Measurements from ENCODE around the gene CCDC70.
"Not testable (repeated sequence)": the region's sequence is repeated elsewhere in the genome, so short reads cannot be mapped to it uniquely, and the experiment has no call there.

Gene CCDC70

DNA sequence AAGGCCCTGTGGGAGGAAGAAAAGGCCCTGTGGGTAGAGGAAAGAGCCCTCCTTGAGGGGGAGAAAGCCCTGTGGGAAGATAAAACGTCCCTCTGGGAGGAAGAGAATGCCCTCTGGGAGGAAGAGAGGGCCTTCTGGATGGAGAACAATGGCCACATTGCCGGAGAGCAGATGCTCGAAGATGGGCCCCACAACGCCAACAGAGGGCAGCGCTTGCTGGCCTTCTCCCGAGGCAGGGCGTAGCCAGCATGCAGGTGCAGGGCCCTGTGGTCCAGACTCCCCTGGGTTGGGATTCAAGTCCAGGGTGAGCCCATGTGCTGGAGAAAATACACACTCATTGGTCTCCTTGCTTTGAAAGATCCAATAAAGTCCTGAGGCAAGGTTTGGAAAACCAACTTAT is 4.1 kb downstream of the CCDC70 start:
- no peak for DNase-seq

GRCh38 chr13:51867062-51867461 is 5.3 kb downstream of the CCDC70 start:
- no peak for DNase-seq

- DNase-seq, result no peak
Observed at GRCh38 chr13:51869916-51870315, 8.1 kb downstream of the CCDC70 start.

GRCh38 chr13:51870616-51871015 is 8.8 kb downstream of the CCDC70 start:
- DNase-seq, result no peak

DNA sequence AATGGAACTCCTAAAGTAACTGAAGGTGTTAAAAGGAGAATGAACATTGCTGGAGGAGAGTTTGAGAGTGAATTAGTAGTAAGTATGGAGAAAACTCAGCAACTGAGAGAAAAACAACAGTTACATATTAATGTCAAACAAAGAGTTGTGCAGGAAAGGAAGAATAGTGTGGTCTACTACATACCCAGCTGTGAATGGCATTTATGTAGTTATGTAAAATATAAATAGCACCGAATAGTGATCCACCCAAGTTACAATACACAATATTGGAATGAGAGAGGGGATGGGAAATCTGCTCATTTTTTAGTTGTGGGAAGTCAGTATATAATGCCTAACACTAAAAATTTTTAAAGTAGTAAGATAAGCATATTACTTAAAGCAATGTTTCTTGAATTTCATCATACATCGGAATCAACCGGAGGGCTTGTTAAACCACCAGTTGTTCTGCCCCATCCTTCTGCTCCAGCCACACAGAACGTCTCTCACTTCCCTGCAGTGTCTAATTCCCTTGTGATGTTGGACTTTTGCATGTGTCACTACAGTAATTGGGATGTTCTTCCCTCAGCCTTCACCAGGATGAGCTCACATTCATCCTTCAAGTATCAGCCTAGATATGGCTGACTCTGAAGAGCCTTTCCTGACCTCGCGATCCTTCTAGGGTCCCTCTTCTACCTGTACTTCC is 11.5 kb downstream of the CCDC70 start:
- DNase-seq, result no peak

- no peak for DNase-seq
Observed at GRCh38 chr13:51873837-51874236, 12.1 kb downstream of the CCDC70 start.

DNA sequence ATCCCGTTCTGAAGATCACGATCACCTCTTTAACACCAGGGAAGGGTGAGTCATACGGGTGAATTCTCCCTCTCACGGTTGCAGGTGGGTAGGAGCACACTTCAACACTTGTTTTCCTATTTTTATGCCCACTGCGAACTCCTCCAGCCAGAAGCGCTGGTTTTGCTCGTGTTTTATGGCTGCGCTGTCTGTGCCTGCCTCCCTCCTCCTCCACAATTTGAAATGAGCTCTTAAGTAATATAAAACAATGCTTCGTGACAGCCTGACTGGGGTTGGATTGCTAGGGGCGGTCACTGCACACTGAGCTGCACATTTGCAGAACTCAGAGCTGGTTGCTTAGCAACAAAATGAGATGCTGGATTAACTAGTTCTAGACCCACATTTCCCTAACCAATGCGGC is 12.9 kb downstream of the CCDC70 start:
- DNase-seq, result no peak

DNA sequence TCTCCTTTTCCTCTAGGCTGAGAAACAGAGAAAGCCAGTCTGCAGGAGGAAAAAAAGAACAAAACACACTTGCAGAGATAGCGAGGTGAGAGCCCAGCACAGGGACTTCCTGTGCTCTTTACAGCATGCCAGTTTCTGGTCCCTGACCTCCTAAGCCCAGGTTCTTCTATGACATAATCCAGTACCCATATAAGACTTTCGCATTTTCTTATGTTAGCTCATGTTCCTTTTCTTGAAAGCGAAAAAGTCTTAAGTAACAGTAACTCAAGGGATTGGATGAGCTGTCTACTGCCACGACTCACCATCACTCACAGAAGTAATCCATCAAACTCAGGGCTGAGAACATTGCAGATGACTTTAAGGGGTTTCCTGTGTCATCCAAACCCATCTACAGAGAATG is 17.4 kb downstream of the CCDC70 start:
- DNase-seq, result no peak

DNA sequence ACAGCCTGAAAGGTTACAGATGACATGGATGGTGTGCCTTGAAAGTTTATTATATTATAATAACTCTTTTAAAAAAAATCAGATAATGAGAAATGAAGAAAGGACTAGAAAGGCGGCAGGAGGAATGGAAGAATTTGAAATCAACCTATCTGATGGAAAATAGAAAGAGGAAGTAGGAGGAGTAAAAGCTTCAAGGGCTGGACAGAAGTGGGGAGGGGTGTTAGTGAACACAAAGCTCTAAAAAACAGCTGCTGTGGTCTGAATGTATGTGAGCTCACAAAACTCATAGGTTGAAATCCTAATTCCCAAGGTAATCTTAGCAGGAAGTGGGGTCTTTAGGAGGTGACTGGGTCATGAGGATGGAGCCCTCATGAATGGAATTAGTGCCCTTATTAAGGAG is 19.5 kb downstream of the CCDC70 start:
- no peak for DNase-seq

DNA sequence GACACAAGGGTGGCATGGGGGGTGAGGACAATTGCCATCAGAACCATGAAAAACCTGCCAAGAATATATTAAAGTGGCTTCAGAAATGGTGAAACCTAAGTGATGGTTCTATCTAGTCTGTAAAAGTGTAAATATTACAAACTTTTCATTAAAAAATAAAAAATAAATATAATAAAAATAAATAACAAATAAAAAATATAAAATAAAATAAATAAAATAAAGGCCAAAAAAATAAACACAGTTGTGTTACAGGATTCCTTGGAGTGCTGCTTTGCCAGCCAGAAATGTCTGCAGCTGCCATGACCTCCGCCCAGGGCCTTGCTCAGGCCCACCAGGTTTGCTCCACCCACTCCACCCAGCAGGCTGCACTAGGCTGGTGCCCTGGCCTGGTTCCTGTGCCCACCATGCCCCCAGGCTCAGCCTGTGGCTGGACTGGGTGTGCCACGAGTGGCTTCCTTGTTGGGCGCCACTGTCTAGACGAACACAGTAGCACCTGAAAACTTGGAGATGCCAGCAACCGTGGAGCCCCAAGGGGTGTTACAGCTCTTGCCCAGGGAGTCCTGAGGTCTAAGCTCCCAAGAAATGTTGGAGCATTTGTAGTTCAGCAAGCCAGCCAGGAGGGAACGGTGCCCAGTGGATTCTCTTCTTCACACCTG is 20.9 kb downstream of the CCDC70 start:
- DNase-seq, result no peak

GRCh38 chr13:51883226-51883600 is 21.4 kb downstream of the CCDC70 start:
- no peak for DNase-seq

DNA sequence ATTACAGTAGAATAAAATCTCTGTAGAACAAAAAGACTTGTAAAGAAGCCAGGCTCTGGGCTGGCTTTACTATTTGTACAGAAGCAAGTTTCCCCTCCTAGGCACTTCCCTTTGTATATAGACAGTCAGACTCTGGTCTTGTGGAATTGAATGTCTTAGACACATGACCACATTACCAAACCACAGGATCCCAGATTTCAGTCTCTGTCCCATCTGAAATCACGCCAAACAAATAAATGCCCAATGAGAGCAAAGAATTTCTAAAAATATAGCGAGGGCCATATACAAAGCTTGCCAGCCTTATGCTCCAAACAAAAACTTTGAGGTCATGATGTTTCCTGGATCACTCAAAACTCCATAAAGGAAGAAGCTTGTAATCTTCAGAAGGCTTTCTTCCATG is 23.9 kb downstream of the CCDC70 start:
- no peak for DNase-seq

- no peak for DNase-seq
Observed at GRCh38 chr13:51887468-51887867, 25.7 kb downstream of the CCDC70 start.

- no peak for DNase-seq
Observed at GRCh38 chr13:51892657-51893056, 30.9 kb downstream of the CCDC70 start.

DNA sequence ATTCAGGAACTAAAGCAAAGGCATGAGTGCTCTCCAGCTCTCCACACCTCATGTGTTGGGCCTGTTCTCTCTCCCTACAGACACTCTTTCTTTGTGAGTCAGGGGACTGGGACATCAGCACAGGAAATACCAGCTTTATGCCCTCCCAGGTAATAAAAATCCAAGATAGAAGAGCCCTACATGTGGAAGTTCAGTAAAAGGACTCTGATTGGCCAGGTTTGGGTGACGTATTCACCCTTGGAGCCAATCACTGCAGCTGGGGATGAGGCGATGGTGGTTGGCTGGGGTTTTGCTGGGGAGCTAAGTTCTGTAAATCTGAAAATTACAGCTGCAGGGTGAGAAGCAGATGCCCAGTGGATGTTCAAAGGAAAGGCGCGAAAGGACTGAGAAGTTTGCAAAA is 32.5 kb downstream of the CCDC70 start:
- DNase-seq, result no peak

DNA sequence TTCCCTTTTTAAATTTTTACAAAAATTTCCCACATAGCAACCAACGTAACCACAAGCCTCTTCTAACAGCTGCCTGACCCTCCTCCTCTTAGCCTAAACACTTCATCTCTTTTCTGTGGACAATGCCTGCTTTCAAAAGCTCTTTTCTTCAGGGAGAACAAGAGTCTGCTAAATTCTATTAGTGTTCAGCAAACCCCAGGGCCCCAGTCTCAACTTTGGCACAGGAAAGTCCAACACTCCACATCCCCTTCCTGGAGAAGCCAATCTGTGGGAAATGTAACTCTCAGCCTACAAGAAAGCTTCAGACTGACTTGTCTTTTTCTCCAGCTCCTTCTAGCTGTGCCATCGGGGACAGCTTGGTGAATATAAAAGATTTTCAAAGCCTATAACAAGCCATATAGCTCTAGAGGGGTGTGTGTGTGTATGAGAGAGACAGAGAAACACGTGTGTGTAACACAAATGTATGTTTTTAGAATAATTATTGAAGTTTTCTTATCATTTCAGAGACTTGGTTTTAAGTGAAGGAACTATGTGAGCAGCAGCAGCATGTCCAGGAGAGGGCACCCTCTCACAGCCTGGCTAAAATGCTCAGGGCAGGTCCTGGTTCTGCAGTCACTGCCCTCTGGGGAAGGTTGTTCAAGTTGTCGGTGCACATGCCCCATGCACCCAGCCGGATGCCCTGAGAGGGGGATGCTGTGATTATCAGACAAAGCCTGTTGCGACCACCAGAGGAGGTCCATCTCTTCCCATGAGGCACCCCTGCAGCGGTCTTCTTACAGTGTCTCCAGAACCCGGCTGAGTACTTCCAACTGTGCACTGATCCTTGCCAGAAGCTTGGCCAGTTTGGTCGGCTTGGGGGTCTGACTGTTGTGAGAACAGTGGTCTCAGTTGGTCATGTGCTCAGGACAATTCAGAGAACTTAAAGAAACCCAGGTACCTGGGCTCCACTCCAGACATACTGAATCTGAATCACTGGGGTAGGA is 34.4 kb downstream of the CCDC70 start:
- DNase-seq, result no peak

GRCh38 chr13:51900471-51900870 is 38.7 kb downstream of the CCDC70 start:
- DNase-seq, result no peak

DNA sequence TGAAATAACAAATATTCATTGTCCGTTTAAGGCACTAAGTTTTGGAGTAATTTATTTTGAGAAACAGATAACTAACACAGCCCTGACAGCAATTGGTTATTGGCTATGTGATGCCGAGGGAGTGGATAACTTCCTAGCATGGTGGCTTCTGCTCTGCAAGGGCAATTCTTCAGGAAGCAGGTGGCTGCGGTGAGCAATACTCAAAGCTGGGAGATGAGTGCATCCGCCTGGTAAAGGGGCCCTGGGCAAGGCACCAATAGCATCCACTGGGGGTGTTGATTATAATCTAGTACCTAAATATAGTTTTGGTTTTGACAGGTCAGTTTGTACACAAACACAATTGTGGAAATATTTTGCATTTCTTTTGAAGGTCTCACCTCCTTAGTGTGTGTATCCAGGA is 41.0 kb downstream of the CCDC70 start:
- no peak for DNase-seq

- DNase-seq, result no peak
Observed at GRCh38 chr13:51905787-51906186, 44.0 kb downstream of the CCDC70 start.

DNA sequence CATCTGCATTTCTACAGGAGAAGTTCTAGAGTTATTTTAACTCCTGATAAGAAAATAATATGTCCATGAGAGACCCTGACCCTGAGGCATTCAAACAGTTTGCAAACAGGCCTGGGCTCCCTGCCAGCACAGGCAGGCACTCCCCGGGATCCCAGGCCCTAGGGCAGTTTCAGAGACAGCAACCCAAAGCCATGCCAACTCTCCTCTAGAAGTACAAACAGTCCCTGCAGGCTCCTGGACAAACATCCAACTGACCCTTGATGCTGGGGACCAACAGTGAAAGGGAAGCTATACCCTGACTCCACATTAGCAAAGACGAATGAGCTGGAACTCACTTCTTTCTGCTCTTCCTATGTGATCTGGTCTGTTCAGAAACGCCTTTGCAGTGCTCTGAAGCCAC is 44.8 kb downstream of the CCDC70 start:
- DNase-seq, result no peak

GRCh38 chr13:51907040-51907732 is 45.4 kb downstream of the CCDC70 start:
- no peak for DNase-seq

DNA sequence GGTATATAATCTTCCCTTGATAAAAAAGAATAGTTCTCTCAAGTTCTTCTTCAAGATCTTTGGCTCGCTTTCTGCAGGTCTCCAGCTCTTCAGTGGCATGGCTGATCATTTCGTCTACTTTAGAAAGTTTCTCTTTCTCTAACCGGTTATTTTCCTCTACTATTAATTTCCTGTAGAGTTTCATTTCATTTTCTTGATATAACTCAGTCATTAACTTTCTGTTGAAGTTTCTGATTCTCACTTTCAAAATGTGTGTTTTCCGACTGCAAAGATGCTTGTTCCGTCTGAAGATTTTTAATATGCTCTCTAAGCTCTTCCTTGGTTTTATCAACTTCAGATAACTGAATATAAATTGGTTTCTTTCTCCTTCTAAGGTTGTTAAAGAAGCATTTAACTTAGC is 47.5 kb downstream of the CCDC70 start:
- not testable (repeated sequence) for DNase-seq

GRCh38 chr13:51910508-51910907 is 48.7 kb downstream of the CCDC70 start:
- no peak for DNase-seq
